CD4-positive, alpha-beta T cell treated with Interleukin-4 for 1 hour (primary cell): ENCODE results near the gene PRCC.
A peak's percentile ranks its signal among the peaks of the same experiment; 100 is the strongest.

Experiments
- DNase-seq, 2 donors: peaks; one replicate each; pipeline ENCODE4 v3.0.0-alpha.2; 2020 to 2022

Gene PRCC

GRCh38 chr1:156797212-156797871, 30.0 kb downstream of the PRCC start:
- DNase-seq: peak; percentile 61 to 79

GRCh38 chr1:156801409-156802121, 34.2 kb downstream of the PRCC start:
- DNase-seq: peak in 1 of 2 donors; percentile 19

DNA sequence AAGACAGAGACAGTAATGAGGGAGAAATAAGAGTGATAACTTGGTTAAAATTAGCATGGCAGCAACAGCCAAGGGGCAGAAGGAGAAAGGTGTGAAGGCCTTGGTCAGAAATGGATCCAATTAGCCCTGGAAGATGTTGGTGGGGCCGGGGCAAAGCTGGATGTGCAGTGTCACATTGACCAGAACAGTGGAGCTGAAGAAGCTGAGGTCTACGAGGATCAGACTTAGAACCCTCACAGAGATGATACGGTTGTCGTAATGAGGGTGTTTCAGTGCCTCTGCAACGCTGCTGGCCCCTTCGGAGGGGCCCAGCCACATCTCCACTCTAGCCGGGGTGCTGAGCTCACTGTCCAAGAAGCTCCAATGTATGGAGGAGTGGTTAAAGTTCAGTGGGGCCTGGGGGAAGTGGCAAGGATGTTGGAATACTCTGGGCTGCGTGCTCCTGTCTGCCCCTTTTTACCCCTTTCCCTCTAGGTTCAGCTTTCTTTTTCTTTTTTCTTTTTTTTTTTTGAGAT, 35.1 kb downstream of the PRCC start:
- no peak for DNase-seq

DNA sequence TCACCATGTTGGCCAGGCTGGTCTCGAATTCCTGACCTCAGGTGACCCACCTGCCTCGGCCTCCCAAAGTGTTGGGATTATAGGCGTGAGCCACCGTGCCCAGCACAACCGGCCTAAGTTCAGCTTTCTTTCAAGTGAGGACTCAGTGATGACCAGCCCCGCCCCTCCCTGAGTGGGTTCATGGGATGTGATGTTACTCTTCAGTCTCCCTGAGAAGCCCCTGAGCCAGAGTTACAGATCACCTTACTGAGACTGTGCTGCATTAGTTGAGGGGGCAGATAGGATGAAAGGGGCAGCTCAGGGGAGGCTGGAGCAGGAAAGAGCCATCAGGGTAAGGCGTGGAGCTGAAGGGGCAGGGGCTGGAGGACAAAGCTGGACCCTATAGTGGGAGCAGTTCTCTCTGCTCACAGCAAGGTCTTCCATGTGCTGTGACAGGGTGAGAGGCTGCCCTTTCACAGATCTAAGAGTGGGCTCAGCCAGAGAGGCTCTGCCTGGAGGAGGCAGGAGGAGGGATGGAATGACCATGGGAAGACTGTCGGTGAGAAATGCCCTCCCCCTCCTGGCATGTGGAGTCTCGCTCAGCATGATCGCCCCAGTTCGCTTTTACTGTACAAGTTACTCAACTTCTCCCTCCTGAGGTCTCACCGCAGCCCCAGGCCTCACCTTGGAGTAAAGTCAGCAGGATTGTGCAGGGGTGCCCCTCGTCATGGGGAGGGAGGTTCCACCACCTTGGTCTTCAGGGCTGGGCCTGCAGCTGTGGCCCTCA, 35.9 kb downstream of the PRCC start:
- no peak for DNase-seq

- peak in 1 of 2 donors; percentile 19 for DNase-seq
These were observed 36.7 kb downstream of the PRCC start for GRCh38 chr1:156804026-156804425.

- DNase-seq: peak in 1 of 2 donors; percentile 11
These were observed 37.4 kb downstream of the PRCC start for GRCh38 chr1:156804572-156805243.

DNA sequence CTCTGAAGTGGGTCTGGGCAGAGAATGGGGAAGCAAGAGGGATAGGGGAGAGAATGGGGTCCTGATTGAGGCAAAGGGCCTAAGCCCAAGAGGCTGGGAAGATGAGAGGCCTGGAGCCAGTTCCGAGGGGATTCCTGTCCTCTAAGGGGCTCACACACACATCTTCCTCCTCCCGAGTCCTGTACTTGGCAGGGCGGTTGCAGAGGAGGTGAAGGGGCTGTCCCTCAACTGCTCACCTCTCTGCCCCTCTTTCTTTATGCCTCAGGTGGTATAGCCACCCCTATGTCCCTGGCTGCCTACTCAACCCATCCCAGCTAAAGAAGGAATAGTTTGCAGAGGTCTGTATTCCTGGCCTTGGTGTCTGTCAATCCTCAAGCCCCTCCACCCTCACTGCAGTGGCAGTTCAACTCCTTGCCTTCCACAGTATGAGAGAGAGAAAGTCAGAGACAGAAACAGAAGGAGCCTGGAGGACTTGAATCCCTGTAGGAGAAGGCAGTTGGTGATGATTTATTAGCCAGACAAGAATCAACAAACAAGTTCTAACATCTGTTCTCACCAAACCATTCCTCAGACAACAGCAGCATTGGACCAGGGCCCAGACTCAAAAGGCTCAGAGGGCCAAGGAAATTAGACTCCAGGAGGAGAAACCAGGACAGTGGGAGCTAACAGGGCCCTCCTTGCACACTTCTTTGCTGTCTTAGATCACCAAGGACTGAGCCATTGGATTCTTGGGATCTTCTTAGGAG, 38.6 kb downstream of the PRCC start:
- peak in 1 of 2 donors; percentile 5 for DNase-seq

DNA sequence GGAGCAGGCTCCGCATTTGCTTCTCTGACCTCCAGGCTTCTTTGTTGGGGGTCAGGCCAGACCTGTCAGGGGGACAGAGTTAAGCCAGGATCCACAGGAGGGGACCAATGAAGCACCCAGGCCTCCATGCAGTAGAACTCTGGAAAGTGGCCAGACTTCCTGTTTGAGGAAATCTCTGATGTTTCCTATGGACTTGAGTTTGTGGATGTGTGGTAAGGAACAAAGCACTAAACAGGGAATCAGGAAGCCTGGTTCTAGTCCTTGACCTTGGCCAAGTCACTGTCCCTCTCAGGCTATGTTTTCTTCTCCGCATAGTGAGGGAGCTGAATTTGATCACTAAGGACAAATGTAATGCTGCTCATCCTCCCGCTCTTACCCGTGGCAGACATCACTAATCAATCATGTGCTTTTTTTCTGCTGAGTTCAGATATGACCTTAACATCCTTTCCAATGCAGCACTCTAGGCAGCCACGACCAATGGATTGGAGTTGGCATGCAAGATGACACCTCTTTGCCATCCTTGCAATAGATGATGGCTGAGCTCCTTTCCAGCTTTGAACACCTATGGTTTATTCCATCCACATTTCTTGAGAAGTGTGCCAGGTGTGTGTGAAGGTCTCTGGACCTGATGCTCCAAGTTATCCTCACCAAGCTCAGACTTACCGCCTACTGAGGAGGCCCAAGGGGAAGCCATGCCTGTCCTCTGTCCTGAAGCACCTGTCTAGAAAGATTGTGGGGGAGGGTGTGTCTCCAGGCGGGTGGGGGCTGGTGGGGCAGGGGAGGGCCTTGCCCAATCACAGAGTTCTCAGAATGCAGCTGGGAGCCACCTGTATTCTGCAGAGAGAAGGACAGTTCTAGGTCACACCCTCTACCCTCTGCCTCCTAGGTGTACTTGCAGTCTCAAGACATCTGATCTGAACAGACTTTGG, 39.4 kb downstream of the PRCC start:
- peak in 1 of 2 donors; percentile 19 for DNase-seq

GRCh38 chr1:156807627-156808026, 40.3 kb downstream of the PRCC start:
- DNase-seq: peak in 1 of 2 donors; percentile 26

DNA sequence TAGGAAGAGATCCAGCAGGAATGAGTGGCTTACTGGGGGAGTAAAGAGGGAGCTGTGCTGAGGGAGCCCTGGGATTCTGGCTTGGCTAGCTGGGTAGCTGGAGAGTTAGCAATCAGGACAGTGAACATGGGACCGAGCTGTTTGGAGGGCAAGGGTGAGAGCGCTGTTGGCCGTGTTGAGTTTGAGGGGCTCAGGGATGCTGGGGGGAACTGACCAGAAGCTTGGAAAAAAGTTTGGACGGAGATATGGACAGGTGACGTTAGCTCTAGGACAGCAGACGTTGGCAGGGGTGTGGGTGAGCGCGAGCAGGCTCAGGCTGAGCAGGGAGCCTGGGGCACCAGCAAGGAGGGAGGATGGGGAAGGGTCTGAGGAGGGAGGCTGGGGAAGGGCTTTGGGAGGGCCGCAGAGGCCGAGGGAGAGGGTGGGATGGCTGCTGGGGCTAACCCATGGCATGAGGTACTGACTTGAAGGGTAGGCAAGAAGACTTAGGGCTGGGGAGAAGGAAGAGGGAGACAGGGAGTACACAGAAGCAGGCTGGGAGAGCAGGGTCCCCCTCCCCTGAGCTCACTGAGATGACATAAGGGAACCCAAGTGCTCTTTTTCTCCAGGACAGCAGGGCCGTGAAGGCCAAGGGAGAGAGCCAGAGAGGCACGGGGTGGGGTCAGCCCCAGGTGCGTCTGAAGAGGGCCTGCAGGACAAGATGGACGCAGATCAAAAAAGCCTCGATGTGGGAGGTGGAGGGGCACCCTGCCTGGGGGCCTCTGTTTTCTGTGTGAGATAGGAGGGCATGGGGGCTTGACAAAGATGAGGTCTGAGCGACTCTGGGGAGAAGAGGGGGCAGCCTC, 41.1 kb downstream of the PRCC start:
- no peak for DNase-seq

DNA sequence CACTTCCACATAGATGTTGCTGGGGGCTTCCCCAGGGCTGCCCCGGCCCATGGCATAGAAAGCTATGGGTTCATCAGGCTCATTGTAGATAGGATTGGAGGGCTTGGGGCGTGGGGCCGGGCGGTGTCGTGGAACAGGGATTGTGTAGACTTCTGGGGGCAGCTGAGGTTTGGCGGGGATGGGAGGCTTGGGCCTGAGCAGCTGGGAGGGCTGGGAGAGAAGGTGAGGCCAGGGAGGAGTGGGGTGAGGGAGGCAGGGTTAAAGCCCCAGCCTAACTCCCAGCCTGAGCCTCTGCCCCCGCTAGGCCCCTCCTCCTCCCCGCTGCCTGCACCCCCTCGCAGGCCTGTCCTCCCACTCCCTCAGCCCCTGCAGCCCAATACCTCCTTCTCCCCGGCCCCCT, 41.9 kb downstream of the PRCC start:
- no peak for DNase-seq

DNA sequence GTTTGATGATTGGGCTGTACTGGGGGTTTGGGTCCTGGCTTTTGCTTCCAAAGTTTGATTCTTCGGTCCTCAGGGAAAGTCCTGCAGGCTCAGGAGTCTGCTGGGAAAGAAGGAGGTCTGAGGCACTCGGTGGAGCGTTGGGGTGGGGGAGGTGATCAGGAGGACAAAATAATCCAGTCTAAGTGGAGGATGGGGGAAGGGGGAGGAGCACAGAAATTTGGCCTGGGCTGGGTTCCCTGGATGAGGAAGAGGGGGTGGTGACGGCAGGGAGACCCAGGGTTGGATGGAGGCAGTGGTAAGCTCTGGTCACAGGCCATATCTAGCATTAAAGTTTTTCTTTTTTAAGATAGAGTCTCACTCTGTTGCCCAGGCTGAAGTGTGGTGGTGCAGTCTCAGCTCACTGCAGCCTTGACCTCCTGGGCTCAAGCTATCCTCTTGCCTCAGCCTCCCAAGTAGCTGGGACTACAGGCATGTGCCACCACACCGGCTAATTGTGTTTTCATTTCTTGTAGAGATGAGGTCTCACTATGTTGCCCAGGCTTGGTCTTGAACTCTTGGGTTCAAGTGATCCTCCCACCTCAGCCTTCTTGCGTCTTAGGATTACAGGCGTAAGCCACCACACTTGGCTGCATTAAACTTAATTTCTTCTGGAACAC, 42.5 kb downstream of the PRCC start:
- no peak for DNase-seq

- no peak for DNase-seq
These were observed 43.8 kb downstream of the PRCC start for GRCh38 chr1:156811168-156811567.

GRCh38 chr1:156812293-156812990, 45.1 kb downstream of the PRCC start:
- no peak for DNase-seq

- DNase-seq: no peak
These were observed 46.0 kb downstream of the PRCC start for GRCh38 chr1:156813298-156813697.

- peak; percentile 67 to 79 for DNase-seq
These were observed 46.6 kb downstream of the PRCC start for GRCh38 chr1:156813750-156814570.

GRCh38 chr1:156814571-156815260, 47.4 kb downstream of the PRCC start:
- peak; percentile 35 to 39 for DNase-seq
